Measurements from ENCODE around the gene TMEM62.
A peak's percentile ranks its signal among the peaks of the same experiment; 100 is the strongest.

TMEM62 gene

DNA sequence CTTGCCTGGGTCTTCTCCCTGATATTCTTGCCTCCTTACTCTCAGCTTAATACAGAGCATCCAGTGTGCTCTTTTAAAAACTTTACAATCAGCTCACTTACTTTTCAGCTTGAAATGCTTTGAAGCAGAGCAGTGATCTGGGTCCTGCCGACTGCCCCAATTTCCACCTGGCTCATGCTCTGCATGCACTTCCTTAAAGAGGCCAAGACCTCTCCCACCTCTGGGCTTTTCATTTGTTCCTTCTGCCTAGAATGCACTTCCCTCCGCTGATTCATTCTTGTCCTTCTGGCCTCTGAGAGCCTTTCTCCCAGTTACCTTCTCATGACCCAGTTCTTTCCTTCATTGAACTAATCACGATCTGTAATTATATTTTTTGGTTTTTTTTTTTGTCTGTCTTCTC lies 49.9 kb downstream of the TMEM62 start:
- H3K27me3 ChIP-seq (ENCODE audit: control insufficient read depth, low read length): no peaks in the 10 kb centered on the region
- H3K4me1 ChIP-seq (ENCODE audit: control insufficient read depth, low read length): peaks cover 15% of the 10 kb centered on the region
- peaks cover 50% of the 10 kb centered on the region for H3K36me3 ChIP-seq (ENCODE audit: control insufficient read depth, low read length)
- no peaks in the 10 kb centered on the region for H4K20me1 ChIP-seq (ENCODE audit: control insufficient read depth, insufficient read depth, low read depth, low read length)
- peaks cover 17% of the 10 kb centered on the region for H3K79me2 ChIP-seq (ENCODE audit: control insufficient read depth, low read length)
- no peak overlapping the region for H3K4me3 ChIP-seq (ENCODE audit: low read length)
- H3F3A ChIP-seq (ENCODE audit: control insufficient read depth, insufficient read depth): peaks cover 26% of the 10 kb centered on the region
- H3K27ac ChIP-seq (ENCODE audit: low read depth, low read length): no peak overlapping the region
- no peaks in the 10 kb centered on the region for H3K9me3 ChIP-seq (ENCODE audit: control insufficient read depth, insufficient read depth, low read length)
- TF ChIP-seq CTCF (IDR thresholded peaks at IDR 0.05; ENCODE audit: low read depth, low read length, poor library complexity, severe bottlenecking): no peak
- no peak for TF ChIP-seq EZH2phosphoT487 (IDR thresholded peaks at IDR 0.05; ENCODE audit: borderline replicate concordance, low read length)
- no peaks in the 10 kb centered on the region for H3K9me2 ChIP-seq (replicated peaks; ENCODE audit: control insufficient read depth, low read length)
- H3K4me2 ChIP-seq (ENCODE audit: low read length): no peak overlapping the region

DNA sequence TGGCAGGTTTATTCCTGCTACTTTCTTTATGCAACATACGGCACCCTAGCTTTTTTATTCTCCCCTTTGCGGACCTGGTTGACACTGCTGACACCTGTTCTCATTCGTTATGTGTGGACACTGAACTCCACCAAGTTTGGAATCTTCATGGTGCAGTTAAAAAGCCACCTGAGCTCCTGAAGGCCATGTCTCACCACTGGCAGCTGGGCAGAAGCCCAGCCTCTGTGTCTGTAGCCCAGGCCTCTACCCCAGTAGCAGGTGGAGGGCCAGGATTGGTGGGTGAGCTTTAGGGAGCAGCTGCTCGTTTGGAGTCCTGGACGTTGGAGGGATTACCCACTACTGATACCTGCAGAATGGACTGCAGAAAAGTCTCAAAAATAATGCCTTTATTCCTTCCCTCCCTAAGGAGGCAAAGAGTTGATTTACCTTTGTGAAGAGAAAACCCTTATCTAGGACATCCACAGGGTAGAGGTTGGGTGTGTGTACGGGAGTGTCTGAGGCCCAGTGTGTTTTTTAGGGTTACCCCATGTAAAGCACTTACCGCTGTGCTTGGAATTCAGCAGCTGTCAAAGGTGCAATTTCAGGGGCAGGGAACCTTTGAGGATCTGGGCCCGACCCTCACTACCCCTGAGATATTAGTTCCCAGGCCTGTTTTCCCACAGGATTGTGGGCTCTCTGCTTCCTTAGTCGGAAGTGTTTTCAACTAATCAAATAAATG lies 51.2 kb downstream of the TMEM62 start:
- no peak for TF ChIP-seq EZH2phosphoT487 (IDR thresholded peaks at IDR 0.05; ENCODE audit: borderline replicate concordance, low read length)
- no peak for TF ChIP-seq CTCF (IDR thresholded peaks at IDR 0.05; ENCODE audit: low read depth, low read length, poor library complexity, severe bottlenecking)
- Histone ChIP-seq H3K4me2 (ENCODE audit: low read length) (peak overlapping the region; percentile 85), H3K4me3 (ENCODE audit: low read length) (peak overlapping the region; percentile 94), H3K27me3 (ENCODE audit: control insufficient read depth, low read length) (no peaks in the 10 kb centered on the region), H3K79me2 (ENCODE audit: control insufficient read depth, low read length) (peaks cover 17% of the 10 kb centered on the region), H3K36me3 (ENCODE audit: control insufficient read depth, low read length) (peaks cover 47% of the 10 kb centered on the region), H3K9me2 (replicated peaks; ENCODE audit: control insufficient read depth, low read length) (no peaks in the 10 kb centered on the region), H4K20me1 (ENCODE audit: control insufficient read depth, insufficient read depth, low read depth, low read length) (no peaks in the 10 kb centered on the region), H3K27ac (ENCODE audit: low read depth, low read length) (peak overlapping the region; percentile 58), H3K9me3 (ENCODE audit: control insufficient read depth, insufficient read depth, low read length) (no peaks in the 10 kb centered on the region), H3F3A (ENCODE audit: control insufficient read depth, insufficient read depth) (peaks cover 26% of the 10 kb centered on the region), H3K4me1 (ENCODE audit: control insufficient read depth, low read length) (peaks cover 15% of the 10 kb centered on the region)

GRCh38 chr15:43185157-43186002 lies 52.0 kb downstream of the TMEM62 start, which contains the start of gene CCNDBP1:
Gene CCNDBP1 (plus strand): TSS chr15:43185403. CDS start chr15:43185499, 96 bp downstream.
- Histone ChIP-seq H3K9me2 (replicated peaks; ENCODE audit: control insufficient read depth, low read length) (no peaks in the 10 kb centered on the region), H3K27me3 (ENCODE audit: control insufficient read depth, low read length) (no peaks in the 10 kb centered on the region), H3K79me2 (ENCODE audit: control insufficient read depth, low read length) (peaks cover 17% of the 10 kb centered on the region), H3K36me3 (ENCODE audit: control insufficient read depth, low read length) (peaks cover 49% of the 10 kb centered on the region), H3K4me2 (ENCODE audit: low read length) (peak within 1 kb of the TSS; percentile 85), H3K4me3 (ENCODE audit: low read length) (peak within 1 kb of the TSS; percentile 94), H3F3A (ENCODE audit: control insufficient read depth, insufficient read depth) (peaks cover 26% of the 10 kb centered on the region), H4K20me1 (ENCODE audit: control insufficient read depth, insufficient read depth, low read depth, low read length) (no peaks in the 10 kb centered on the region), H3K9me3 (ENCODE audit: control insufficient read depth, insufficient read depth, low read length) (no peaks in the 10 kb centered on the region), H3K27ac (ENCODE audit: low read depth, low read length) (peak within 1 kb of the TSS; percentile 58), H3K4me1 (ENCODE audit: control insufficient read depth, low read length) (peaks cover 15% of the 10 kb centered on the region)
- peak; percentile 79 for TF ChIP-seq CTCF (IDR thresholded peaks at IDR 0.05; ENCODE audit: low read depth, low read length, poor library complexity, severe bottlenecking)
- TF ChIP-seq EZH2phosphoT487 (IDR thresholded peaks at IDR 0.05; ENCODE audit: borderline replicate concordance, low read length): no peak
